Brain microvascular endothelial cell (primary cell): Measurements from ENCODE around the gene UCK2.

Experiments
- DNase-seq: peaks from one replicate; pipeline ENCODE4 v3.0.0-alpha.2; 2020
- H3K27ac ChIP-seq: fragments of 250-450 bp; sonication (Bioruptor Pico); 2 replicates; pipeline ENCODE4 v1.5.1; 2020; ENCODE audit warnings: mild to moderate bottlenecking, moderate library complexity
- H3K27me3 ChIP-seq: fragments of 250-450 bp; sonication (Bioruptor Pico); replicated peaks from 2 replicates; pipeline ENCODE4 v1.5.1; 2020; ENCODE audit warnings: mild to moderate bottlenecking
- H3K36me3 ChIP-seq: fragments of 250-450 bp; sonication (Bioruptor Pico); replicated peaks from 2 replicates; pipeline ENCODE4 v1.5.1; 2020; ENCODE audit warnings: mild to moderate bottlenecking
- H3K4me3 ChIP-seq: 2 replicates; pipeline ENCODE4 v1.5.1; 2011; ENCODE audit warnings: low read depth, mild to moderate bottlenecking, control low read depth, low read length, moderate library complexity
- CTCF ChIP-seq: IDR thresholded peaks from 2 replicates; pipeline ENCODE4 v1.5.1; 2011; ENCODE audit warnings: low read depth, mild to moderate bottlenecking, moderate library complexity, low read length, control low read depth, inconsistent platforms; ENCODE audit errors: missing control alignments
- in situ Hi-C: cut with HindIII; loops from 2 replicates; pipeline ENCODE4 v1.10.0; 2017; ENCODE audit warnings: low sequenced_read_pairs, low pct_ligation_motif_present

The UCK2 gene

GRCh38 chr1:165831146-165831545 is 3.7 kb downstream of the UCK2 start:
- in situ Hi-C loops = no loop called here
- Histone ChIP-seq H3K27me3 (no peaks in the 10 kb centered on the region), H3K27ac (no peak overlapping the region), H3K4me3 (no peak overlapping the region), H3K36me3 (no peaks in the 10 kb centered on the region)
- TF ChIP-seq CTCF = no peak
- no peak for DNase-seq

- no peak for DNase-seq
- Histone ChIP-seq H3K36me3 (no peaks in the 10 kb centered on the region), H3K27ac (no peak overlapping the region), H3K4me3 (no peak overlapping the region), H3K27me3 (no peaks in the 10 kb centered on the region)
- no peak for TF ChIP-seq CTCF
- in situ Hi-C loops = no loop called here
Observed at GRCh38 chr1:165832902-165833301, 5.5 kb downstream of the UCK2 start.

GRCh38 chr1:165833358-165833757 is 5.9 kb downstream of the UCK2 start:
- in situ Hi-C loops = no loop called here
- DNase-seq = no peak
- Histone ChIP-seq H3K27ac (no peak overlapping the region), H3K4me3 (no peak overlapping the region), H3K36me3 (no peaks in the 10 kb centered on the region), H3K27me3 (no peaks in the 10 kb centered on the region)
- no peak for TF ChIP-seq CTCF

GRCh38 chr1:165834229-165834628 is 6.8 kb downstream of the UCK2 start:
- no peak for TF ChIP-seq CTCF
- H3K4me3 ChIP-seq = no peak overlapping the region
- no peaks in the 10 kb centered on the region for H3K36me3 ChIP-seq

GRCh38 chr1:165834881-165835280 is 7.5 kb downstream of the UCK2 start:
- Histone ChIP-seq H3K4me3 (no peak overlapping the region), H3K27ac (no peak overlapping the region), H3K27me3 (no peaks in the 10 kb centered on the region), H3K36me3 (no peaks in the 10 kb centered on the region)
- no peak for DNase-seq
- in situ Hi-C loops = no loop called here
- TF ChIP-seq CTCF = no peak

More at GRCh38 chr1:165834229-165834628, 6.8 kb downstream of the UCK2 start:
- Histone ChIP-seq H3K27ac (no peak overlapping the region), H3K27me3 (no peaks in the 10 kb centered on the region)
- in situ Hi-C loops = no loop called here
- no peak for DNase-seq

GRCh38 chr1:165836664-165837482 is 9.5 kb downstream of the UCK2 start:
- TF ChIP-seq CTCF = no peak
- no peak overlapping the region for H3K27ac ChIP-seq
- in situ Hi-C loops = no loop called here
- no peaks in the 10 kb centered on the region for H3K36me3 ChIP-seq
- DNase-seq = no peak
- no peaks in the 10 kb centered on the region for H3K27me3 ChIP-seq
- H3K4me3 ChIP-seq = no peak overlapping the region
